ENCODE results near the gene CALN1.

- TF ChIP-seq ZNF274 (IDR thresholded peaks at IDR 0.05; ENCODE audit: low read depth, low read length) = no peak
- no peak for TF ChIP-seq YY1 (IDR thresholded peaks at IDR 0.05; ENCODE audit: insufficient read depth, insufficient read length)
Measured at GRCh38 chr7:71933426-71933825, 478.7 kb downstream of the CALN1 start.
